ENCODE data around the gene PLD3. TPM values are rescaled to one million over a fixed set of nuclear protein-coding genes. Genes with fewer than 3 reads are reported as not detected.
A peak's percentile ranks its signal among the peaks of the same experiment; 100 is the strongest.

PLD3 gene
- total RNA-seq, 1 donor from 2014 or later, result 321 TPM

DNA sequence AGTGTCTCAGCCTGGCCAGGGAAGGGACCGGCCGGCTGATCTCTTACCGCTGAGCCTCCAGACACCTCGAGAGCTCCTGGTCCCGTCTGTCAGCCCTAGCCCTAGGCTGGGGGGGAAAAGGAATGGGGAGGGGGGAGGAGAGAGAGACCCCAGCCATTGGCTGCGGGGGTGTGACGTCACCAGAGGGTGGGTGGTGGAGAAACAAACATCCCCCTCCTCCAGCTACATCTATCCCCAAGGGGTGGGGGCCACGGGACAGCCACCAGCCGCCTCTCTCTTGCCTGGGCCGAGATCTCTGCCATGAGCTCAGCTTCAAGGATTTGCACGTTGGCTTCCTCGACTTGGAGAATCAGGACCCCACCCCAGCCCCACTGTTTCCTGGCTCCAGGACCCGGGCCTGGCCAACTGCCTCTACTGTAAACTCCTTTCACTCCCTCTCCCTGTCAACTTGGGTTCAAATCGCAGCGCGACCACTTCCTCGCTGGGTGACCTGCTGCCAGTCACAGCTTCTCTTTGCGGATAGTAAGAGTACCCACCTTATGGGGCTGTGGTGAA is 64.9 kb downstream of the PLD3 start, which contains the start of gene PRX:
Gene PRX (minus strand): TSS at position 88 of the 555 bp plus-strand sequence. CDS start 5,446 bp downstream, outside the sequence.
- no peak for DNase-seq (ENCODE audit: low read depth)

- DNase-seq (ENCODE audit: low read depth), result no peak
Measured at GRCh38 chr19:40414542-40415535, 66.3 kb downstream of the PLD3 start.

DNA sequence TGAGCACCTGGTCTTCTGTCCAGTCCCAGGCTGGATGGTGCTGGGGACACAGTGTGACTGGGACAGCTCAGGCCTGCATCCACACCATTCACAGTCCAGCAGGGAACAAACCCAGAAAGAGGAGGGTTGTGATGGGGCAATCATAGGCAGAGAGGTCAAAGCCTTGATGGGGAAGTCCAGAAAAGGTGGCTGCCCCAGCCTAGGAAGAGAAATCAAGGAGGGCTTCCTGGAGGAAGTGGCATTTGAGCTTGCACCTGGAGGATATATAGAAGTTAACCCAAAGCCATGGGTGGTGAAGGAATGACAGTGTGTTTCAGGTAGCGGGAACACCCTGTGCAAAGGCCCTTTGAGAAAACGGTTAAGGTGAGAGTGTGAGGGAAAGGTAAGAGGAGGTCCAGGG is 67.3 kb downstream of the PLD3 start:
- DNase-seq (ENCODE audit: low read depth), result no peak

DNA sequence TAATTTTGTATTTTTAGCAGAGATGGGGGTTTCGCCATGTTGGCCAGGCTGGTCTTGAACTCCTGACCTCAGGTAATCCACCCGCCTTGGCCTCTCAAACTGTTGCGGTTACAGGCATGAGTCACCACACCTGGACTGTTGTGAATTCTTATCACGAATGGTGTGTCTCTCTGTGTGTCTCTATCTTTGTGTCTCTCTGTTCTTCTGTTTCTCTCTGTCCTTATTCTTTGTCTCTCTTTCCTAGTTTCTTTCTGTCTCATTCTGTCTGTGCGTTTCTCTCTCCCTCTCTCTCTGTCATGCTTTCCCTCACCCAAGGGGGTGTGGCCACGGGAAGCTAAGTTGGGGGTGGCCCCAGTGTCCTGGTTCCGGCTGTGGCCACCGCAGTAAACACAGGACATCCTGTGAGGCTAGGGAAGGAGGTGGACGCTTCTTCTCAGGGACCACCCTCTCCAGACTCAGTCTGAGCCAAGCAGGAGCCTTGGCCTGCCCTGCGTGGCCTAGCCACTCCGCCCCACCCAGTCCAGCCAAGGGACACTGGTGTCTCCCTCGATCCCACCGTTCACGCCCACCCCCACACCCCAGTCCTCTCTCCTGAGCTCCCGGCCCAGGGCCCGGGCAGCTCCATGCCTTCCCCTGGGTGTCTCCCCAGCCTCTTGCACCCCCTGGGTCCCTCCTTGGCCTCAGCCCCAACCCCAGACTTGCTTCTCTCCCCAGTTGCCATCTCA is 68.6 kb downstream of the PLD3 start:
- DNase-seq (ENCODE audit: low read depth), result no peak

DNA sequence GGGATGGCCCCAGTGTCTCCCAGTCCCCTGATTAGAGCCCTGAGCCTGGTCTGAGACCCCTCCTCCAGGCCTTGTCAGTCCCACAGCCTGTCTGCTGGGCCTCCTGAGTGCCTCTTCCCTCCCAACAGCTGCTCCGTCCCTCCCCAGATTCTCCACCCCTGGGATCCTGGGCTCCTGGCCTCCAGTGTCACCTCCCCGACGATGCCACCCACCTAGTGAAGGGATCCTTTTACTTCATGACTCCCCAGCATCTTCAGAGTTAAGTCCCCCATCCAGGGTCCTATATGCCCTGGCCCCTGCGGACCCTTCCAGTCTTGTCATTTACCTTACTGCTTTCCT is 69.1 kb downstream of the PLD3 start:
- no peak for DNase-seq (ENCODE audit: low read depth)

- no peak for DNase-seq (ENCODE audit: low read depth)
Measured at GRCh38 chr19:40418040-40418439, 69.5 kb downstream of the PLD3 start.

DNA sequence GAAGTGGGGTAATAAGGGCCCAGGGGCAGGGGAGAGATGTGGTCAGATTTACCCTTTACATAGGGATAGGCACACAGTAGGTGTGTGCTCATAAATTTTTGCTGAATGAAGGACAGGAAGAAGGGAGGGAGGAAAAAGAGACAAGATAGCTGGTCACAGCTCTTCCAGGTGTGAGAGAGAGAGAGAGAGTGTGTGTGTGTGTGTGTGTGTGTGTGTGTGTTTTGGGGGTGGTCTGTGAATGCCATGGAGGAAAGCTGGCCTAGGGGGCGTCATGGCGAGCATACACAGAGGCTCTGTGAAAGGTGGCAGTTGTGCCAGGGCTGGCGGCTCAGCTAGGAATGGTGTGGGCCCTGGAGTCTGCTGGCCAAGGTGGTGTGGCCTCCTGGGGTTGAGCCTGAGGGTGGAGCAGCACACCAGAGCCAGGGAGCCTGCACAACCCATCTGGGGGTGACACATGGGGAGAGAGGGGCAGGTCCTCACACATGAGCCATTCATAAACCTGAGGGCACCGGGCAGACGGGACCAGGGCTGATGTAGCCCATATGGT is 70.6 kb downstream of the PLD3 start:
- DNase-seq (ENCODE audit: low read depth), result no peak

GRCh38 chr19:40419780-40420179 is 71.3 kb downstream of the PLD3 start:
- DNase-seq (ENCODE audit: low read depth), result no peak

GRCh38 chr19:40420451-40420765 is 71.9 kb downstream of the PLD3 start:
- no peak for DNase-seq (ENCODE audit: low read depth)

DNA sequence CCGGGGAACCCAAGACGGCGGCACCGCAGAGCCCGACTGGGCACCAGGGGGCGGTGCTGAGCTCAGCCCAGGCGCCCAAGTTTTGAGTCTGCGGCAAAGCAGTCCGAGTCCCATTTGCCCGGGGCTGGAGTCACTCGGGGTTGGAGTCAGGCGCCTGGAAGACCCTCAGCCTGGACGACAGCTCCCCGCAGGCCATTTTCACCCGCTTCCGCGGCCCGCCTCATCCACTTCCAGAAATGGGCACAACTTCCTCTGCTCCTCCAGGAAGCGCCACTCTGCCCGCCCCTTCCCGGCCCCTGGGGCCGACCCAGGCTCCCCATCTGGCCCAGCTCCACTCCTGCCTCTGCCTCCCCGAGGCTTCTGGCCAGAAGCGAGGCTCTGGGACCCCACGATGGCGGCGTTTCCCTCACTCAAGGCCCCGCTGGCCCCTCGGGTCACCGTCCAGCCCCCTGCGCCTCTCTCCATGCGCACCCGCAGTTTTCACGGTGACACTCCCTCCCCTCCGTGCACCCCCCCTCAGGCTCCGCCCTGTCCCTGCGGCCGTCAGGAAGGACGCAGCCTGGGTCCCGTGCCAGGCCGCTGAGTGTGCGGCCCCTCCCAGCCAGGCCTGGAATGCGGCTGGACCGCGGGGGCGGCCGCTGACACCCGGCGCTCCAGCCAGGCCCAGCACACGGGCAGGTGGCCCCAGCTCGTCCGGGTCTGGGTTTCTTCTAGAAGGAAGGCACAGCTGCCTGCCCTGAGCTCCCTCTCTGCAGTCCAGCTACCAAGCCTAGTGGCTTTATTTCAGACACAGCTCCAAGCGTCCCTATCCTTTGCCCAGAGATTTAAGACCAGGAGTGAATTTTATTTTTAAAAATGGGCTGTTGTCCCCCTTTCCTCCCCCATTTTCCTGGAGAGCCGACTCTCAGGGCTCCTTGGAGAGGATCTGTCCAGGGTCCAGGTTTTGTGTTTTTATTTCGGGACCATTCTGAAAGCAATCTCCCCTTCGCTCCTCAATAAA is 72.6 kb downstream of the PLD3 start:
- DNase-seq (ENCODE audit: low read depth), result peak; percentile 72

GRCh38 chr19:40421993-40422747 is 73.7 kb downstream of the PLD3 start:
- DNase-seq (ENCODE audit: low read depth), result no peak

DNA sequence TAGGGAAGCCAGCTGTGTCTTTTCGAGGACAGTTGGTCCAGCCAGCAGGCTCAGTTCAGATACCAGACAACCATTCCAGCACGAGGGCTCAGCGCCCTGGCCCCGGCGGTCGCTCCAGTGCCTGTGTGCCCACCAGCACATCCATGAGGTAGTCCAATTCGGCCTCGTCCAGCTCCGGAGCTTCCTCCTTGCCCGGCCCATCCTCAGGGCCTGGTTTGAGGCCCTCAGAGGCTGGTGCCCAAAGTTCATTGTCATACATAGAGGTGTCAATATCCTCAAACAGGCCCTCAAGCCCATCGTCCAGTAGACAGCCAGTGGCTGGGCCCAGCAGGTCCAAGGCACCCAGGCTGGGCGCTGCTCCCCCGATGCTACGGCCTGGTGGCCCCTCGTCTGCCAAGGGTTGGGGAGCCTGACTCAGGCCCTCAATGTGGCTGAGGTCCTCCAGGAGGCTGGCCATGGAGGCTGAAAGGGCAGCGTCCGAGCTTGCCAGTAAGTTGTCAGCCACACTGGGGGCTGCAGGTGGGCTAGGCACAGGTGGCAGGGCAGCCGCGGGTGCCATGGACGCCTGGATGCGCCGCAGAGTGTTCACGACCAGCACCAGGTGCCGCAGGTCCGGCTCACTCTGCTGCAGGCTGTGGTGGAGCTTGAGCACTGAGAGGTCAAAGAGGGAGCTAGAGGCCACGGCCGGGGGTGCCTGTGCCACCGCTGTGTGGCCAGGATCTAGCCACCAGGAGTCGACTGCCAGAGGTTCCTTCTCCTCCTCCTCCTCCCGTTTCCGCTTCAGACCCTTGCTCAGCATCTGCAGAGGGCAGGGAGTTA is 74.5 kb downstream of the PLD3 start:
- DNase-seq (ENCODE audit: low read depth), result no peak

- DNase-seq (ENCODE audit: low read depth), result no peak
Measured at GRCh38 chr19:40423938-40424337, 75.4 kb downstream of the PLD3 start.

- DNase-seq (ENCODE audit: low read depth), result no peak
Measured at GRCh38 chr19:40424637-40425449, 76.3 kb downstream of the PLD3 start.

GRCh38 chr19:40425450-40426287 is 77.2 kb downstream of the PLD3 start, which contains the start of gene SERTAD1:
SERTAD1 (minus strand) TSS chr19:40425992; CDS start chr19:40423546, 2,446 bp downstream.
- DNase-seq (ENCODE audit: low read depth), result peak; percentile 96
